Renal pelvis (tissue), 12 donors: ENCODE measurements around the gene CDH4. TPM values are rescaled to one million over a fixed set of nuclear protein-coding genes. Genes with fewer than 3 reads are reported as not detected.

ENCODE experiments used
- DNase-seq: peaks from one replicate; pipeline ENCODE4 v3.0.0-alpha.2; 2013
- long read RNA-seq, 16 experiments: transcript quantifications; one replicate each; lab custom pipeline, GENCODE V29; 2026
- polyA plus RNA-seq, 3 donors: library from polyadenylated mRNA; unstranded; fragments of 120-200 nt; gene quantifications; one replicate each; pipeline ENCODE4 v1.2.1, GENCODE V29; 2013; ENCODE audit not compliant: insufficient read length in 3 of 3

CDH4 gene
- polyA plus RNA-seq = 1 to 10 TPM; 8.4 to 9.5 (median 8.7) TPM
- long read RNA-seq, donor 1 = 0 reads
- long read RNA-seq, donor 2 = 0 reads
- long read RNA-seq, donor 3 = 0 reads
- long read RNA-seq, donor 4 = 0 reads
- long read RNA-seq, donor 5 = 0 reads
- long read RNA-seq, donor 6 = 0 reads
- long read RNA-seq, donor 7 = 0 reads
- long read RNA-seq, donor 8 = 0 reads
- long read RNA-seq, donor 9 = 0 reads
- long read RNA-seq, donor 10 = 0 reads
- long read RNA-seq, donor 11, partial matches to known transcripts = 6 of 6 reads
- long read RNA-seq, donor 11, other reads (novel, unspliced or antisense) = 0 of 6 reads
- long read RNA-seq, donor 12 = 0 reads
- long read RNA-seq, donor 13 = 0 reads
- long read RNA-seq, donor 14, partial matches to known transcripts = 16 of 16 reads
- long read RNA-seq, donor 14, other reads (novel, unspliced or antisense) = 0 of 16 reads
- long read RNA-seq, donor 15 = 0 reads
- long read RNA-seq, donor 16, partial matches to known transcripts = 5 of 5 reads
- long read RNA-seq, donor 16, other reads (novel, unspliced or antisense) = 0 of 5 reads

DNA sequence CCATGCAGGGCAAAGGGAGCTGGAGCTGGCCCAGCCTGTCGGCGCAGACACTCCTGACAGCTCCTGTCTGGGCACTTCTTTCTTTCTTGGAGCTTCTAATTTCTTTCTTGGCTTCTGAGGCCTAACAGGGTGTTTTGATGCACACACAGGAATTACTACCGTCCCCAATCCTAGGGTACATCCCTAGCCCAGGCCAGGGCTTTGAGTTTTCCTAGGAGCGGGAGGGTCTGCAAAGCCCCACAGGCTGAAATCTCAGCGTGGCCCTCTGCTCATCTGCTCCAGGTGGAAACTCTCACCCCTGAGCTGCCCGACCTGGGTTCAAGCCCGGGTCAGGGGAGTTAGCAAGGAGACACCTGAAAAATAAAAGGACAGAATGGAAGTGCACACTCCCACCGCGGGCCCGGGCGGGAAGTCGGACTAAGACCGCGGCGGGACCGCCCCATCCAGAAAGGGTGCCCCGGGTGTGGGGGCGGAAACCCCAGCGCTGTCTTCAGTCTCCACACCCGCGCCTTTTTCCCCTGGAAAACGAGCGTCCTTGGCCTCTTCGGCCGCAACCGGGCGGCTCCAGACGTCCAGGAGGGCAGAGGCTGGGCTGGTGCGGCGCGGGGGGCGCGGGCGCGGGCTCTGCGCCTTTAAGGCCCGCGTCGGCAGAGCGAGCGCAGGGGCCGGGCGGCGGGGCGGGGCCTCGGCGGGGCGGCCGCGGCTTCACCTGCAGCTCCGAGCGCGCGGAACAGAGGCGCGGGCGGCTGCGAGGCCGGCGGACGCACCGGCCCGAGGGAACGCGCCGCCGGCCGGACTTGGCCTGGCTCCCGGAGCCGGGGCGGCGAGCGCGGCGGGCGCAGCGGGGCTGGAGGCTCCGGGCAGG is at the start of gene CDH4:
CDH4 (plus strand) TSS at position 733 of the 865 bp plus-strand sequence.
- no peak for DNase-seq

DNA sequence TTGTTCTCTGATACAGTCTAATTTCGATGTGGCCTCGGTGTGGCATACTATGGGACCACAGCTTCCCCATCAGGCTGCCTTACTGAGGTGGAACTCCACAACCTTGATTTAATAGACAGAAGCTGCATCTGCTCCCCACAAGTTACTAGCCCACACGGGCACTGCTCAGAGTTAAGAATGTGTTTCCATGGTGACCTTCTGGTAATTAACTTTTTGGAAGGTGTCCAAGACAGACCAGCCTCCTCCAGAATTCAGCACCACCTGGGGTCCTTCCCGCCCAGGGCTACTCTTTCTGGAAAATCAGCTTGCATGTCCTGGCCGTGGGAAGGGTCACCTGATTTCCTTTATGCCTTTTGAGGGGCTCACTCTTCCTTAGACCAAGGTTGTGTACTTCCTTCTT is 48.7 kb upstream of the CDH4 start:
- peak; percentile 40 for DNase-seq

DNA sequence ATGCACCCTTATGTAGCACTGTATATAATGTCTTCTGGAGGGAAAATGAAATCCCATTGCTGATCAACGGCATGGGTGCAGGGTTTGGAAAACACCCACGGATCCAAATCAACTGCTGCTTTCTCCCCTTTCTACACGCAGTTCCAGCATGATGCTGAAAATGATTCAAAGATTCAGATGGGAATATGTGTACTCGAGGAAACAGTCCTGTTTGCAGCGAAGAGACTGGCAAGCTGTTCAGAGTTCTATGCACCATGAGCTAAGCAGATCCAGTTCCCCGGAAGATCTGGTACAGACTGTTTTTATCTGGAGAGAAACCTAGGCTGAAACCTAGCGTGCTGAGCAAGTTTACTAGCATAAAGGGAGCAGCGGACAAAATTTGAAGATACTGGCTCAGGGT is 47.9 kb upstream of the CDH4 start:
- DNase-seq = no peak

DNA sequence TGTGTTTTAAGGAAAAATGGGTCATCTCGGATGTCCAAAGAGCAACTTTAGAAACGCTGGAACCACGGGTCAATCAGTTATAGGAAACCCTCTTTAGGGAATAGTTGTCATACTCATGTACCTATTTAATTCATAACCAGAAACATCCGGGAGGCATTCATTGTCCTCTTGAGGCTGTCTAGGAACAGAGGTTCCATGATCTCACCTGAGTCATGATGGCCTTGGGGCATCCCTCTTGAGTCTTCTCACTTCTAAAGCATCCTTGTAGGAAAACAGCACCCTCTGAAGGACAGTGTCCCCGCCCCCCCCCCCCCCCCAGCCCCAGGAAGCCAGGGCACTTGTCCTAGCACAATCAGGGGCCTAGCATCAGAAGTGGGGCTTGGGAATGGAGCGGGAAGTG is 46.3 kb upstream of the CDH4 start:
- DNase-seq = no peak

DNA sequence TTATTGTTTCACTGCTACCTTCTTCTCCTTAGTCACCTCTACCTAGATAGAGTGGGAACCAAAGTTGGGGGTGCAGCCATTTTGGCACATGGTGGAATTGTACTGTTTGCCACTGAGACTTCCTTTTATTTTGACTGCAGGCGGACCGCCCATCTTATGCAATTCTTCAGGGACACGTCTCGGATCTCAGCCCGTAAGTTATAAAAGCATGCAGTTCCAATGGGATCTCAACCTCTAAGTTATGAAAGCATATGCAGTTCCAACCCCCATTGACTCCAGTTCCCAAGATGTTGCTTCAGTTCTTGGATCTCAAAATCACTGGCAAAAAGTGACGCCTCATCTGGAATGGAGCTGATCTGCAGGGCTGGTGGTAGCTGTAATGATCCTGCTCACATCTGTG is 41.2 kb upstream of the CDH4 start:
- no peak for DNase-seq

GRCh38 chr20:61217848-61218247 is 34.2 kb upstream of the CDH4 start:
- no peak for DNase-seq

DNA sequence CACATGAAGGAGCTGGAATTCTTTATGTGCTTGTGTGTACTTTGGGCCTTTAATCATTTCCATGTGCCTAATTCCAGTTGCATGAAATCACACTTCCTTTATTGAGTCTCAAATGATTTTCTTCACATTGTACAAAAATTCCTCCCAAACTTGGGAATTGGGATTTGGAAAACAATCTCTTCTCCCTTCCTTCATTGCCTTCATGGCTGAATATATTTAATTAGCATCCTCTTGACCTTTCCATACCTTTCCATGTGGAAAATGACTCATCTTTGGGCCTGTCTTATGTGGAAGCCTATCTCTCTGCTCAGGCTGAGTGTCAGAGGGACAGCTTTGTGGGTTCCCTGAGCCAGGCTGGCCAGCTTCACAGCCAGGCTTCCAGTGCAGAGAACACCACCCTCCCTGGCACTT is 33.0 kb upstream of the CDH4 start:
- no peak for DNase-seq

GRCh38 chr20:61220131-61220530 is 31.9 kb upstream of the CDH4 start:
- no peak for DNase-seq

DNA sequence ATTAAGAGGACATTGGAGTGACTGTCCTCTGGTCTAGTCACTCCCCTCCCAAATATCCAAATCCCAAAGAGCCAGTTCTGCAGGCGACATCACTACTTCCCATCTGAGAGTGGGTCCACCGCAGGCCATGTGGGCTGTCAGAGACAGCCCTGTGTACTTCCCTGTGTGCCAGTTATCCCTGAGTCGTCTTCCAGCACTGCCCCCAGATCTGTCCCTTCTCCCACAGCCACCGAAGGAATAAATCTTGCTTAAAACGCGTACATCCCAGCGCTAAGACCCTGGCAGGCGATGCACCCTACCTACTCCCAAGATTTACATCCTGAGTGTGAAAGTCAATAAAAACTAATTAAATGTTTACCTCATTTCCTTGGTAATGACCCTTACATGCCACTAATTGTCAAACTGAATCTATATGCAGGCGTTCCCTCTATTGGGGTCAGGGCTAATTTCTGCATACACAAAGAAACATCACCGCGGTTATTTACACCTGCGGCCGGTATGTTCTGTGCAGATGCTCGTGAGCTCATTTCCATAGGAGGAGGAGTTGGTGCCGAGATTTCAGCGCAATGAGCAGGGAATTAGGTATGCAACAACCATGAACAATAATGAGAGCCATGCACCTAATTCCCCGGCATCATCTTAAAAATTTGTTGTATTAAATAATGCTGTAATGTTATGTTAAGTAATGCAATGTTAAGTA is 31.3 kb upstream of the CDH4 start:
- no peak for DNase-seq

DNA sequence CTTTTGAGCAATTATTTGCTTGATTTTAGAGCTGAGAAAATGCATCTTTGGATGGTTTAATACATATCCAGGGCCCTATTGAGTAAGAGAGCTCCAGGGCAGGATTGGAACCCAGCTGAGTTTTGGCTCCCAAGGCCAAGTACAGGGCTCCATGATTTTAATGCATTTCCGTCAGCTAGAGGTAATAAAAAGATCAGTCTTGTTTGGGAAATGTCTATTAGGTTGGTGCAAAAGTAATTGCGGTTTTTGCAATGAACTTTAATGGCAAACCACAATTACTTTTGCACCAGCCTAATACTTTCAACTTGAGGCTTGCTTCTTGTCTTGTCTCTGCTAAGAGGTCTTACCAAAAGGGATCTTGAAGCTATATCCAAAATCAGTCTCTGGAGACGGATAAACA is 29.4 kb upstream of the CDH4 start:
- DNase-seq = no peak

DNA sequence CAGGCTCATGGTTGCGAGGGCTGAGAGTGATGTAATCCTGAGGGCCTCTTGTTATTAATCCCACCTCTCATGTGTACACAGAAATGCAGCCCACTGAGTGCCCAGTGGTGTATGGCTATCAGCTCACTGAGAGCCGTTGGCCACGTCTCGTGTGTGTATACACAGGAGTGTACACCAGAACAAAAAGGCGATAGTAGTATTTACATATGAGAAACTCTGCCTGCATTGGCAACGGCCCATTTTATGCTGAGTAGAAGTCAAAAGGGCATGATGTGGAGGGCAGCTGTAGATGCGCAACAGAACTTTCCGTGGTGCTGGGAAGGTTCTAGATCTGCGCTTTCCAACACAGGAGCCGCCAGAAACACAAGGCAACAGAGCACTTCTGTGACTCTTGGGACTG is 28.9 kb upstream of the CDH4 start:
- DNase-seq = no peak

- DNase-seq = no peak
Measured at GRCh38 chr20:61230166-61230565, 21.9 kb upstream of the CDH4 start.

- DNase-seq = no peak
Measured at GRCh38 chr20:61233590-61233989, 18.5 kb upstream of the CDH4 start.

DNA sequence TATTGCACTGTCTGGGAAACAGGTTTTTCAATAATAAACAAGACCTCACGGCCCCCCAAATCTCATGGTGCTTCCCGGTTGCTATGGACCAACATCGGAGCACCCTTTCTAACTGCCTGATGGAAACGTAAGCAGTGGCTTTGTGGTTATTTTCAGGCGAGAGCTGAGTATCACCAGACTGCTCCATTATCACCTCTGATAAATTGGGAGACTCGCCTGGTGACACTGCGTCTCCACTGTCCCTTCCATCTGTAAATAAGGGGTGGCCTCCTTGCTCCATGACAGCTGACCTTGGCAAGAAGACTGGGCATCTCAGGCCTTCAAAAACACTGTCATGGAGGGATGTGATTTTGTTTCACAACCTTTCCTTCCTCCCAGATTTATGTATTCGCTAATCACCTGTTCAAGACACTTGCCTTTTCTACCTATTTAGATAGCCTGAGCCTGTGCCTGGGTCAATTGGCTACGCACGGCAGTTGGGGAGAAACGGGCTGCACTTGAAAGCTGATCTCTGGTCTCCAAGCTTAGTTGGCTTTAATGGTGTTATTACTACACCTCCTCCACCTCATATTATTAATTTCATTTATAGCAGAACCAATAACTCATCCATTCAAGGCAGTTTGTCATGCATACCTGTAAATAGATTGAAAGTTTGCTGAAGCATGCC is 17.7 kb upstream of the CDH4 start:
- no peak for DNase-seq

- DNase-seq = no peak
Measured at GRCh38 chr20:61236713-61237112, 15.3 kb upstream of the CDH4 start.

- DNase-seq = no peak
Measured at GRCh38 chr20:61238813-61239212, 13.2 kb upstream of the CDH4 start.

DNA sequence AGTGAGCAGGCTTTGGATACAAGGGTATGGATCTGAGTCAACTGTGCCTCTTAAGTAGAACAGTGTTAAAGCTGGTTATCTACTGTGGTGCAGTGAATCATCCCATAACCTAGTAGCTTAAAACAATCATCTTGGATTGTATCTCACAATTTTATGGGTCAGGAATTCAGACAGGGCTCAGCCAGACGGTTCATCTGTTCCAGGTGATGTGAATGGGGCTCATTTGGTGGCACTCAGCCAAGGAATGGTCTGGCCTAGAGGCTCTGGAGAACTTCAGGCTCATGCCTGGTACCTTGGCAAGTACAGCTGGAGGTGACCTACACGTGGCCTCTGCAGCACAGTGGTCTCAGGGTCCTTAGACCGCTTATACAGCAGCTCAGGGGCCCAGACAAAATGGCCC is 11.2 kb upstream of the CDH4 start:
- no peak for DNase-seq

DNA sequence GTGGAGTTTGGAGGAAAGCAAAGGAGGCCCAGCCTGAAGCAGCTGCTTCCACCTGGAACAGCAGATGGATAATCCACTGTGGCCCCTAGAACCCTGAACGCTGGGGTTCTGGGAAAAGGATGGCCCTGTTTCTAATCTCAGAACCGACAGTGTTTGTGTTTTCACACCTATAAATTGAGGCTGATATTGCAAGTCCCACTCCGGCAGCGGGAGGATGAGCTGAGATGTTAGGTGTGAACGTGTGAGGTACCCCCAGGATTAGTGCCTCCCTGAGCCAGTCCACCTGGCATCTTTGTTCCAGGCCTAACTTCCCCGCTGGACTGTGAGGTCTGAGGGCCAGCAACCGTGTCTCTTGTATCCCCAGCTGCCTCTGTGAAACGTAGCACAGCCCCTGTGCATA is 7.8 kb upstream of the CDH4 start:
- DNase-seq = no peak

DNA sequence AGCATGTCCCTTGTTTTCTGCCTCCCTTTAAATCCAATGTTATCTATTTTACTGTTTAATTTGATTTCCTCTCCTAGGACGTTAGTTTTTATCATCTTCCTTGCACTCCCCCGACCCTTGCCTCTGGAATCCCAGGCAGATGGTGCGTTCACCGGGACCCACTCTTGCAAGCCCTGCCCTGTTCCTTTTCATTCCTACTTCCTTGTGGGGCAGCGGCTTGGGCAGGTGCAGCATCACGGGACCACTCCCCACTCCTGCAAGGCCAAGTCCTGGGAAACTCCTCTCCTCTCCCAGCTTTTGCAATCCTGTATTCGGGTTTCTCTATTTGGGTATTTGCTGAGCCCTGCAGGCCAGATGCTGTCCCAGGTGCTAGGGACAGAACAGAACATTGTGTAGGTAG is 5.8 kb upstream of the CDH4 start:
- DNase-seq = no peak

GRCh38 chr20:61249626-61250025 is 2.4 kb upstream of the CDH4 start:
- DNase-seq = no peak

GRCh38 chr20:61252601-61253263 is 671 bp downstream of the CDH4 start:
- no peak for DNase-seq
